Measurements from ENCODE around the gene KCND3.

Gene KCND3

GRCh38 chr1:111988377-111988742, 1.1 kb downstream of the KCND3 start:
- no peak for DNase-seq

- DNase-seq = no peak
Observed at GRCh38 chr1:111987502-111987901, 2.0 kb downstream of the KCND3 start.

GRCh38 chr1:111983500-111983899, 6.0 kb downstream of the KCND3 start:
- no peak for DNase-seq

GRCh38 chr1:111982428-111982827, 7.0 kb downstream of the KCND3 start:
- no peak for DNase-seq

- DNase-seq = no peak
Observed at GRCh38 chr1:111981871-111982270, 7.6 kb downstream of the KCND3 start.

DNA sequence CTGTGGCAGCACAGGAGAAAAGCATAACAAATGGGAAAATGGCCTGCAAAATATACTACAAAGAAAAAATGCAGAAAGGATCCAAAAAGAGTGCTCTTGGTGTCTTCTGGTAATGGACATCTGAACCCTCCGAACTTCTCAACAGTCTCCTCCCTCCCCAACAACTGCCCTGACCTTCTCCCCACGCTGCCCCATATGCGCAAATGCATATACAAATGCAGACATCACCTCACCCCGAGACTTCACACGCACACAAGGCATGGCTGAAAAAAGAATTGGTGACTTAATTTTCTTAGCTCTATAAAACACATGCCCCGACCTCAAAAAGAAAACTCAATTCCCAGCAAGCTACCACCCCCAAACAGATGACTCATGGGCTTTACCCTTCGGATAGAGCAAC, 8.4 kb downstream of the KCND3 start:
- DNase-seq = no peak

DNA sequence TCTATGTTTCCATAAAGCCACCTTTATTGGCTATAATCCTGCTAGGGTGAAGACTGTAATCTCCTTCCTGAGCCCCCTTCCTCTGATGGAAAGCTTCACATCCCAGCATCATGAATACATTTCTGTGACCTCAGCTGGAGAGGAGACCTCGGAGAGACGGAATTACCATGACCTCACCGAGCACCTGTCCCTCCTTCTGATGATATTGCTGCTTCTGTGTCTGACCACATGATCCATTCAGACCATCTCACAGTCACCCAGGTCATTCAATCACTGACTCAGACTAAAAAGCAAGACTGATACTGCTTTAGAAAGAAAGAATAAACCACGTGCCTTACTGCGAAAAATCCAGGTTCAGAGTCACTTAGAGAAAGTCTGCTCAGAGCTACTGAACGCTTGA, 8.8 kb downstream of the KCND3 start:
- no peak for DNase-seq

DNA sequence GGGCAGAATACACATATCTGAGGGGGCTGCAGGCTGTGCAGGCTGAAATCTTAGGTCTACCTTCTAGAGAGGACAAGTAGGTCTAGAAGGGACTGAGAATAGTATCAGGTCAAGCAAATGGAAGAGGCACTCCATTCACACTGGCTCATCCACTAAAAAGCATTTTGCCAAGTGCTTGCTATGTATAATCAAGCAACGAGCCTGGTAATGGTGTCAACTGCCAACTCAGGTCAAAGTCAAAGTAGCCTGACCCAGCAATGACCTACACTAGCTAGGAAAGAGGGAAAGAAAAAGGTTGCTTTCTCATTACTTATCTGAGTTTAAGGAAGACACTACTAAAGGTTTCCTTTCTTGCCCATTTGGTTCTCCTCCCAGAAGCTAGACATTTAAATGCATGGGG, 10.8 kb downstream of the KCND3 start:
- DNase-seq = no peak

GRCh38 chr1:111977378-111977777, 12.1 kb downstream of the KCND3 start:
- DNase-seq = no peak

DNA sequence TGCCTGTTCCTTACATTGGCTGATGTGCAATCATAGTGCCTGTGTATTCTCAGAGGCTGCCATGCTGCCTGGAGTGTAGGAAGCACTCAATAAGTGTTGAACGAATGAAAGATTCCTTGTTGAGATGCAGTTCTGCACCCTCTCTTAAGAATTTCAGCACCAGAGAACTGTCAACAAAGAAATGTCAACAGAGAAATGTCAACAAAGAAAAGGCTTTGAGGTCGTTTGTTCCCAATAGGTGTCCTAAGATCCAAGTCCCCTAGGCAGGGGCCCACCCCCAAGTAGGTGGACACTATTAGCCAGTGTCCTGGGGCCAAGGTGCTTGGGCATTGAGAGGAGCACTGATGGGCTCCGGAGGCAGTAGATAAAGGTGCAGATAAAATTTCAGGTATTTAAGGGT, 12.6 kb downstream of the KCND3 start:
- DNase-seq = no peak

DNA sequence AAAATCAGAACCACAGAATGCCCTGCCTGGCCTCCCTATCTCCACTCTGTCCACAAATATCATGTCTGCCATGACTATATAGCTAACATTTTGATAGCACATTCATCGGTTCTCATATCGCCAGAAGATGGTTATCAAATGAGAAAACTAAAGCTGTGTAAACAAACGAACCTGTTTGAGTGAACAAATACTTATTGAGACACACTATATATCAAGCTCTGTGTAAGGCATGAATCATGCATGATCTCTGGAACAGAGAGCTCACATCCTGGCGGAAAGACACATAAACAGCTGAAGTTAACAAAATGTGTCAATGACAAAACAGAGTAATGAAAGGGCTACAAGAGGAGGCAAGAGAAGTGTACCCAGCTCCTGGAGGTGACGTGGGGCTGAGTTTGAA, 13.1 kb downstream of the KCND3 start:
- DNase-seq = no peak

- DNase-seq = no peak
Observed at GRCh38 chr1:111973150-111973790, 16.2 kb downstream of the KCND3 start.

GRCh38 chr1:111971396-111971795, 18.1 kb downstream of the KCND3 start:
- no peak for DNase-seq

GRCh38 chr1:111968511-111968910, 21.0 kb downstream of the KCND3 start:
- DNase-seq = no peak

- no peak for DNase-seq
Observed at GRCh38 chr1:111967886-111968285, 21.6 kb downstream of the KCND3 start.

DNA sequence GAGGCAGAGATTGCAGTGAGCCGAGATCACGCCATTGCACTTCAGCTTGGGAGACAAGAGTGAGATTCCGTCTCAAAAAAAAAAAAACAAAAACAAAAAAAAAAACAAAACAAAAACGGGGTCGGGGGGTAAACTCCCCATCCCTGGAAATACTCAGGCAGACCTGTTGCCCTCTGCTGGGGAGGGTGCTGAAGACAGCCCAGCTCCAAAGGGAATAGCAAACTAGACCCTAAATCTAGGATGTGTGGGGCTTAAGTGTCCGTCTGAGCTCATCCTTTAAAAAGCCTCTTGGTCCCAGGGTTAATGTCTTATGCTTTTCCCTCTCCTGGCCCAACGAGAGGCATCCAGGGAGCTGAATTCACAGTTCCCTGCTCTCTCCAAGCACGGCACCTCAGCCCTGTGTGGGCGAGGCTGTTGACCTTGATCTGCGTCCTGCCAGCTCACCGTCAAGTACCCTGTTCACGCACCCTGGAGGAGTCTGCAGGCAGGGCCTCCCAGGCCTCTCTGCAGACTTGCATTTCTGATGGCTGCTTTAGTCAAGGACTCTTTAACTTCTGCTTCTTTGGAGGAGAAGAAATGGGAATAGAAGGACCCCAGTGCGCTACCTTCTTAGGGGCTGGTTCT, 22.3 kb downstream of the KCND3 start:
- DNase-seq = no peak

DNA sequence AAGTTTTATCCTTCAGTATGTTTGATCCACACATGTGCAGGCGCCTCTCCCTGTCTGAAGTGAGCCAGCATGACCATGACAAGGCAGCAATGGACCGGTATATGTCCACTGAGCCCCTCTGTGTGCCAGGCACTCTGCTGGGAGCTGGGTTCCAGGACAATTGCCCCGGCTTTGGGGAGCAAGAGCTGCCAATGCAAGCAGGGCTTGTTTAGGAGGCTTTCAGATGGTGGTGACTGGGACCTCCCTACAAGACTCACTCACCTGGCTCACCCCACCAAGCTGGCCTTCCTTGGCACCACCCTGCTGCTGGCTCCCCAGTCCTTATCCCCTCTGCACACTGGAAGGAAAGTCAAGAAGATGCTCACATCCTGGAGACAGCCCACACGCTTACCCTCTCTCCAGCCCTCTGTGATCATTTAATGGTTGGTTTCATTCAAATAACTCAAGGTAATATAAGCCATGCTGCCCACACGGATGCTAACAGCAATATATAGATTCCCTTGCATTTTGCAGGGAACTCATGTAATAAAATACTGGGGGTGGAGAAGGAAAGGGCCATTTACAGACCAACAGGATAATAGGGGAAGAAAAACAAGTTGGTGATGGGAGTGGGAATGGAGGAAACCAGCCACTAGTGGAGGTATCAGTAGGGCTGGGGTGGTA, 23.6 kb downstream of the KCND3 start:
- DNase-seq = no peak

- no peak for DNase-seq
Observed at GRCh38 chr1:111963985-111964738, 25.3 kb downstream of the KCND3 start.

GRCh38 chr1:111961773-111962565, 27.5 kb downstream of the KCND3 start:
- no peak for DNase-seq

DNA sequence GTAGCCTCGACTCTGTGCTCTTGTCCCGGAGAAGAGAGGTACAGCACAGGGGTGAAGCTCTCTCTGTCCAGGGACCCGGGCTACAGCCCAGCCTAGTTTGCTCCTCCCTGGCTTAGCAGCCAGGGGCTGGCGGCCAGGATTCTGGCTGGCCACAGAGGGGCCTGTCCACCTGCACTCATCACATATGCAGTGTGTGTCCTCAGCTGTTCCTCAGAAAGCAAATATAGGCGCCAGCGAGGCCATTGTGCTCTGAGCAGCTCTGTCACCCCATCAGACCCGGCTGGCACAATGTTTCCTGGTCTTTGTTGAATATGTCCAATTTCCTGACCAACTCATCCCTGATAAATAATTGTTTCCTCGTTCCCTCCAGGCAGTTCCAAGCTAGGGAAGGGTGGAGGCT, 28.5 kb downstream of the KCND3 start:
- DNase-seq = no peak

DNA sequence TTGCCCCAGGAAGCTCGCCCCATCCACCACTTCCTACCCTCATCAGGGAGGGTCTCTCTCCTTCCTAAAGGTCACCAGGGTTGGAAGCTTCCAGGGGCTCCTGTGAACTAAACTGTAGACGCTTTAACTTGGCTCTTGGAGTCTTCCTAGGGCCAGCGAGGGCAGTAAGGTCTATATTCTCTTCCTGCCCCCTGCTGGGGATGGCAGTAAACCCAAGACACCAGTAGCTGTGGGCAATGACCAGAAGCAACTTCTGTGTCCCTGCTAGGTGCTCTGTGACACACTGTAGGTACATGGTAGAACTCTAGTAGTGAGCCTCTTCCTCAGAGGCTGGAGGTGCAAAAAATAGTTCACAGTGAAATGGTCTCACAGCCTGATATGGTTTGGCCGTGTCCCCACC, 30.0 kb downstream of the KCND3 start:
- DNase-seq = no peak

DNA sequence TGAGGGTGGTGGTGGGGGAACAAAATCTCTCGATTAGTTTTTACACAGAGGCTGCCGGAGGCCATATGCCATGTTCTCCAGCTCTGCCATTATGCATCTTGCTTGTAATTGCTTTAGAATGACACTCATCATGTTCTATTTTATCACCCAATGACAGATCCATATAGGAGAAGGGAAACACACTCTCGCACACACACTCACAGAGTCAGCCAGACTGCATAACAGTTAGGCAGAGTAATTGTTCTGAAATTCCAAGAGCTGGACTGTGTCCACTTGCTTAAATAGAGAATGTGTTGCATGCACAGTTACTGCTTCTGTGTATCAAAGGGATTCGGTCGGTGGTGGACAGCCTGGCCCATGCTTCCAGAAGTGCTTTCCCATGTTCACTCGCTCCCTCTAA, 30.6 kb downstream of the KCND3 start:
- DNase-seq = no peak

GRCh38 chr1:111958075-111958474, 31.4 kb downstream of the KCND3 start:
- no peak for DNase-seq
